ENCODE measurements around the gene SUGCT.

DNA sequence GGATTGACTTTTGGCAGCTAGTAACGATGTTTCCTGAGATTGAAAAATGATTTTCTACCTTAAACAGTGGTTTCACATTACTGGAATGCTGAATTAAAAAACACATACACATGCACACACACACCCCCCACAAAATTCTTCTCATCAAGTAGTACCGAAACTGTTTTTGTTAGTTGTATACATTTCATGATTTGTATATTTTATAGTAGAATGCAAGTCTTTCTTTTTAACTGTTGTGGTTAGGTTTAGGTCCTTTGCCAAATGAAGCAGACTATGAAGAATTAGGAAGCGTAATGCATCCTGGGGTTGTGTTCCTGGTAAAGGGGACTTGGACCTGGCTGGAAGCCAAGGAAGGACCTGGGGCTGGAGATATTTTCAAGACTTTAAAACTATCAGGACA is 505.8 kb downstream of the SUGCT start:
- TF ChIP-seq ZNF570 (CRISPR knock-in tag; IDR thresholded peaks at IDR 0.05; ENCODE audit: borderline replicate concordance) (no peak), ZFP1 (CRISPR knock-in tag; IDR thresholded peaks at IDR 0.05) (no peak), ADNP (CRISPR knock-in tag; IDR thresholded peaks at IDR 0.05) (no peak), FOXJ3 (CRISPR knock-in tag; IDR thresholded peaks at IDR 0.05; ENCODE audit: borderline replicate concordance) (no peak), SRSF4 (IDR thresholded peaks at IDR 0.05; ENCODE audit: low read depth, low read length, poor library complexity, severe bottlenecking) (no peak)
- TF ChIP-seq, protein P1, sequence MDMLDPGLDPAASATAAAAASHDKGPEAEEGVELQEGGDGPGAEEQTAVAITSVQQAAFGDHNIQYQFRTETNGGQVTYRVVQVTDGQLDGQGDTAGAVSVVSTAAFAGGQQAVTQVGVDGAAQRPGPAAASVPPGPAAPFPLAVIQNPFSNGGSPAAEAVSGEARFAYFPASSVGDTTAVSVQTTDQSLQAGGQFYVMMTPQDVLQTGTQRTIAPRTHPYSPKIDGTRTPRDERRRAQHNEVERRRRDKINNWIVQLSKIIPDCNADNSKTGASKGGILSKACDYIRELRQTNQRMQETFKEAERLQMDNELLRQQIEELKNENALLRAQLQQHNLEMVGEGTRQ (IDR thresholded peaks at IDR 0.05; ENCODE audit: low read depth, low read length): no peak
- TF ChIP-seq, protein P1 (CRISPR knock-in tag; IDR thresholded peaks at IDR 0.05; ENCODE audit: borderline replicate concordance): no peak
- TF ChIP-seq, protein P2, sequence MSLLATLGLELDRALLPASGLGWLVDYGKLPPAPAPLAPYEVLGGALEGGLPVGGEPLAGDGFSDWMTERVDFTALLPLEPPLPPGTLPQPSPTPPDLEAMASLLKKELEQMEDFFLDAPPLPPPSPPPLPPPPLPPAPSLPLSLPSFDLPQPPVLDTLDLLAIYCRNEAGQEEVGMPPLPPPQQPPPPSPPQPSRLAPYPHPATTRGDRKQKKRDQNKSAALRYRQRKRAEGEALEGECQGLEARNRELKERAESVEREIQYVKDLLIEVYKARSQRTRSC (CRISPR knock-in tag; IDR thresholded peaks at IDR 0.05; ENCODE audit: low read depth): no peak
